ENCODE results near the gene TMEM62.
A peak's percentile ranks its signal among the peaks of the same experiment; 100 is the strongest.
"Not testable (repeated sequence)": the region's sequence is repeated elsewhere in the genome, so short reads cannot be mapped to it uniquely, and the experiment has no call there.

The TMEM62 gene

GRCh38 chr15:43125100-43125661 lies 8.2 kb upstream of the TMEM62 start:
- DNase-seq = no peak

GRCh38 chr15:43126356-43126755 lies 7.0 kb upstream of the TMEM62 start:
- no peak for DNase-seq

- DNase-seq = no peak
Measured at GRCh38 chr15:43127752-43128151, 5.6 kb upstream of the TMEM62 start.

- DNase-seq = not testable (repeated sequence)
Measured at GRCh38 chr15:43128174-43128979, 5.0 kb upstream of the TMEM62 start.

GRCh38 chr15:43128980-43129335 lies 4.4 kb upstream of the TMEM62 start:
- DNase-seq = no peak

GRCh38 chr15:43132830-43133429 lies 456 bp upstream of the TMEM62 start:
- DNase-seq = no peak

- DNase-seq = no peak
Measured at GRCh38 chr15:43134157-43134635, 810 bp downstream of the TMEM62 start.

- DNase-seq = no peak
Measured at GRCh38 chr15:43135351-43135750, 2.0 kb downstream of the TMEM62 start.

GRCh38 chr15:43143203-43143941 lies 10.0 kb downstream of the TMEM62 start:
- no peak for DNase-seq

GRCh38 chr15:43144512-43144911 lies 11.1 kb downstream of the TMEM62 start:
- DNase-seq = no peak

GRCh38 chr15:43146184-43146583 lies 12.8 kb downstream of the TMEM62 start:
- DNase-seq = no peak

- DNase-seq = no peak
Measured at GRCh38 chr15:43150191-43150929, 17.0 kb downstream of the TMEM62 start.

GRCh38 chr15:43151688-43152087 lies 18.3 kb downstream of the TMEM62 start:
- DNase-seq = peak; percentile 65

- no peak for DNase-seq
Measured at GRCh38 chr15:43153269-43153668, 19.9 kb downstream of the TMEM62 start.

- DNase-seq = no peak
Measured at GRCh38 chr15:43165801-43166325, 32.5 kb downstream of the TMEM62 start.

GRCh38 chr15:43167261-43167660 lies 33.9 kb downstream of the TMEM62 start:
- not testable (repeated sequence) for DNase-seq

GRCh38 chr15:43168192-43169107 lies 35.1 kb downstream of the TMEM62 start:
- DNase-seq = no peak

GRCh38 chr15:43169888-43170287 lies 36.5 kb downstream of the TMEM62 start:
- DNase-seq = no peak

GRCh38 chr15:43175656-43176309 lies 42.4 kb downstream of the TMEM62 start:
- DNase-seq = not testable (repeated sequence)

- DNase-seq = not testable (repeated sequence)
Measured at GRCh38 chr15:43177147-43177546, 43.8 kb downstream of the TMEM62 start.

- DNase-seq = no peak
Measured at GRCh38 chr15:43183270-43183669, 49.9 kb downstream of the TMEM62 start.

All from CD4-positive, alpha-beta T cell treated with Interleukin-10 for 1 hour (primary cell).